ENCODE data around the gene EBF3. TPM values are rescaled to one million over a fixed set of nuclear protein-coding genes. Genes with fewer than 3 reads are reported as not detected.

EBF3 gene
- total RNA-seq, 1 donor from 2014 or later, result 1.2 TPM

- H3K36me3 Mint-ChIP-seq, result peaks cover 1% of the 10 kb centered on the region
- no peak overlapping the region for H3K4me3 Mint-ChIP-seq
- H3K9me3 Mint-ChIP-seq, result peaks cover 15% of the 10 kb centered on the region
- no peak overlapping the region for H3K27ac Mint-ChIP-seq
- no peak for TF ChIP-seq CTCF (IDR thresholded peaks at IDR 0.05; ENCODE audit: unreplicated experiment)
- no peaks in the 10 kb centered on the region for H3K27me3 Mint-ChIP-seq (ENCODE audit: low read depth)
- DNase-seq (ENCODE audit: low spot score in 2 of 2, unreplicated experiment in 2 of 2), result no peak
- H3K4me1 Mint-ChIP-seq, result peaks cover 7% of the 10 kb centered on the region
Measured at GRCh38 chr10:129815898-129816655, 148.0 kb downstream of the EBF3 start.

- Mint-ChIP-seq H3K4me1 (peaks cover 7% of the 10 kb centered on the region), H3K9me3 (peaks cover 12% of the 10 kb centered on the region), H3K4me3 (no peak overlapping the region), H3K36me3 (peaks cover 1% of the 10 kb centered on the region), H3K27ac (no peak overlapping the region), H3K27me3 (ENCODE audit: low read depth) (no peaks in the 10 kb centered on the region)
- TF ChIP-seq CTCF (IDR thresholded peaks at IDR 0.05; ENCODE audit: unreplicated experiment), result no peak
- no peak for DNase-seq (ENCODE audit: low spot score in 2 of 2, unreplicated experiment in 2 of 2)
Measured at GRCh38 chr10:129814681-129815646, 149.1 kb downstream of the EBF3 start.

- no peak overlapping the region for H3K27ac Mint-ChIP-seq
- no peaks in the 10 kb centered on the region for H3K36me3 Mint-ChIP-seq
- no peak overlapping the region for H3K4me3 Mint-ChIP-seq
- H3K9me3 Mint-ChIP-seq, result no peaks in the 10 kb centered on the region
- DNase-seq (ENCODE audit: low spot score in 2 of 2, unreplicated experiment in 2 of 2), result no peak
- TF ChIP-seq CTCF (IDR thresholded peaks at IDR 0.05; ENCODE audit: unreplicated experiment), result no peak
- H3K27me3 Mint-ChIP-seq (ENCODE audit: low read depth), result no peaks in the 10 kb centered on the region
- peaks cover 7% of the 10 kb centered on the region for H3K4me1 Mint-ChIP-seq
Measured at GRCh38 chr10:129812398-129812797, 151.7 kb downstream of the EBF3 start.

- peaks cover 7% of the 10 kb centered on the region for H3K9me3 Mint-ChIP-seq
- H3K27ac Mint-ChIP-seq, result no peak overlapping the region
- H3K27me3 Mint-ChIP-seq (ENCODE audit: low read depth), result peaks cover 1% of the 10 kb centered on the region
- no peak overlapping the region for H3K4me3 Mint-ChIP-seq
- peaks cover 1% of the 10 kb centered on the region for H3K36me3 Mint-ChIP-seq
- DNase-seq (ENCODE audit: low spot score in 2 of 2, unreplicated experiment in 2 of 2), result no peak
- TF ChIP-seq CTCF (IDR thresholded peaks at IDR 0.05; ENCODE audit: unreplicated experiment), result no peak
- peaks cover 7% of the 10 kb centered on the region for H3K4me1 Mint-ChIP-seq
Measured at GRCh38 chr10:129811208-129811607, 152.9 kb downstream of the EBF3 start.

GRCh38 chr10:129809841-129810240 is 154.2 kb downstream of the EBF3 start:
- Mint-ChIP-seq H3K27ac (no peak overlapping the region), H3K36me3 (peaks cover 1% of the 10 kb centered on the region), H3K4me3 (no peak overlapping the region), H3K27me3 (ENCODE audit: low read depth) (peaks cover 1% of the 10 kb centered on the region), H3K9me3 (peaks cover 16% of the 10 kb centered on the region), H3K4me1 (peaks cover 3% of the 10 kb centered on the region)
- TF ChIP-seq CTCF (IDR thresholded peaks at IDR 0.05; ENCODE audit: unreplicated experiment), result no peak
- no peak for DNase-seq (ENCODE audit: low spot score in 2 of 2, unreplicated experiment in 2 of 2)
